Ishikawa (cell line): Measurements from ENCODE around the gene ABRACL.

Experiments
- CEBPB ChIP-seq: IDR thresholded peaks from 2 replicates; pipeline ENCODE4 v1.6.1; 2012
- CREB1 ChIP-seq: IDR thresholded peaks from 2 replicates; pipeline ENCODE4 v1.6.1; 2012; ENCODE audit warnings: low read depth
- EGR1 ChIP-seq: IDR thresholded peaks from 2 replicates; pipeline ENCODE4 v1.6.1; 2012
- EP300 ChIP-seq: IDR thresholded peaks from 2 replicates; pipeline ENCODE4 v1.6.1; 2012; ENCODE audit warnings: borderline replicate concordance
- FOXM1 ChIP-seq: IDR thresholded peaks from 2 replicates; pipeline ENCODE4 v1.6.1; 2012; ENCODE audit warnings: low read depth, borderline replicate concordance
- MAX ChIP-seq: IDR thresholded peaks from 2 replicates; pipeline ENCODE4 v1.6.1; 2012
- NFIC ChIP-seq: IDR thresholded peaks from 2 replicates; pipeline ENCODE4 v1.6.1; 2012
- RAD21 ChIP-seq: IDR thresholded peaks from 2 replicates; pipeline ENCODE4 v1.6.1; 2012; ENCODE audit warnings: low read depth
- REST ChIP-seq: IDR thresholded peaks from 2 replicates; pipeline ENCODE4 v1.6.1; 2012; ENCODE audit warnings: low read depth, mild to moderate bottlenecking
- TAF1 ChIP-seq: IDR thresholded peaks from 2 replicates; pipeline ENCODE4 v1.6.1; 2012; ENCODE audit warnings: low read depth, mild to moderate bottlenecking
- TCF12 ChIP-seq: IDR thresholded peaks from 2 replicates; pipeline ENCODE4 v1.6.1; 2012; ENCODE audit warnings: low read depth
- TEAD4 ChIP-seq: IDR thresholded peaks from 2 replicates; pipeline ENCODE4 v1.6.1; 2012
- YY1 ChIP-seq: IDR thresholded peaks from 2 replicates; pipeline ENCODE4 v1.6.1; 2012; ENCODE audit warnings: low read depth
- ZBTB7A ChIP-seq: IDR thresholded peaks from 2 replicates; pipeline ENCODE4 v1.6.1; 2012; ENCODE audit warnings: low read depth
- TF ChIP-seq, protein P1 (sequence below): IDR thresholded peaks from 2 replicates; pipeline ENCODE4 v1.6.1; 2012

The ABRACL gene

GRCh38 chr6:139007428-139007827 is 21.1 kb upstream of the ABRACL start:
- TF ChIP-seq MAX, result no peak
- TF ChIP-seq, protein P1, sequence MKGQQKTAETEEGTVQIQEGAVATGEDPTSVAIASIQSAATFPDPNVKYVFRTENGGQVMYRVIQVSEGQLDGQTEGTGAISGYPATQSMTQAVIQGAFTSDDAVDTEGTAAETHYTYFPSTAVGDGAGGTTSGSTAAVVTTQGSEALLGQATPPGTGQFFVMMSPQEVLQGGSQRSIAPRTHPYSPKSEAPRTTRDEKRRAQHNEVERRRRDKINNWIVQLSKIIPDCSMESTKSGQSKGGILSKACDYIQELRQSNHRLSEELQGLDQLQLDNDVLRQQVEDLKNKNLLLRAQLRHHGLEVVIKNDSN, result no peak
- TF ChIP-seq EP300, result no peak
- no peak for TF ChIP-seq TCF12
- TF ChIP-seq CREB1, result no peak
- TF ChIP-seq CEBPB, result no peak
- no peak for TF ChIP-seq NFIC
- no peak for TF ChIP-seq TAF1
- TF ChIP-seq REST, result no peak
- TF ChIP-seq EGR1, result no peak
- no peak for TF ChIP-seq TEAD4
- TF ChIP-seq RAD21, result no peak
- TF ChIP-seq FOXM1, result no peak
- no peak for TF ChIP-seq YY1
- no peak for TF ChIP-seq ZBTB7A

DNA sequence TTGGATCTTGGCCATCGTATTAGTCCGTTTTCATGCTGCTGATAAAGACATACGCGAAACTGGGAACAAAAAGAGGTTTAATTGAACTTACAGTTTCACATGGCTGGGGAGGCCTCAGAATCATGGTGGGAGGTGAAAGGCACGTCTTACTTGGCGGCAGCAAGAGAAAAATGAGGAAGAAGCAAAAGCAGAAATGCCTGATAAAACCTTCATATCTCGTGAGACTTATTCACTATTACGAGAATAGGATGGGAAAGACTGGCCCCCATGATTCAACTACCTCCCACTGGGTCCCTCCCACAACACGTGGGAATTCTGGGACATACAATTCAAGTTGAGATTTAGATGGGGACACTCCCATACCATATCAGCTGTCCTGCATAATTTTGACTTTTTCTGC is 20.4 kb upstream of the ABRACL start:
- TF ChIP-seq MAX (no peak), NFIC (no peak), YY1 (no peak)

DNA sequence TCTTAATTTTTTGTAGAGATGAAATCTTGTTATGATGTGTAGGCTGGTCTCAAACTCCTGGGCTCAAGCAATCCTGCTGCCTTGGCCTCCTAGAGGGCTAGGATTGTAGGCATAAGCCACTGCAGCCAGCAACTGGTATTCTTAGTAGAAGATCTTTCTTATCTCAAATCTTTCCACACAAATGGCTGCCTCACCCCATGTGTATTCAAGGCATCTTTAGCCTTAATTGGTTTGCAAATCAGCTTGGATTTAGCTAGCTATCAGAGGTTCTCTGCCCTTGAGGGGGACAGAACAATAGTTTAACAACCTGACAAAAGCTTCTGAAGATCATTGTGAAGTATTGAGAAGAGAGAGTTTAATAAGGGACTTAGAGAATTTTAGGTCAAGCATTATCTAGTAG is 17.9 kb upstream of the ABRACL start:
- no peak for TF ChIP-seq TCF12

DNA sequence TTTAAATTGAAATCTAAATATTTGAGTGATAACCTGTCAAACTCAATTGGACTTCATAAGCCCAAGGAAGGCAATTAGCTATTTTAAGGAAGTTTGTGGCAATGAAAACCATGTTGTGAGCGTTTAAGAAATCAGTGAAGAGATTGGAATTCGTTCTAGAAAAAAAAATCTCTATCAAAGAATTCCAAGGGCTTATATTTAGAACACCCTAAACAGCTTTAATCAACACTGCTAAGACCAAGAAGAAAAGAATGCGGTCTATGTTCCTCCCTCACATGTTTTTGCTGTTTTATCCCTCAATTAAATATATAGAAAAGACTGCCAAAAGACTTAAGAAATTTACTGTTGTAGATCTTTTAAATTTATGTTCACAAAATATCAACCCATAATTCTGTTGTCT is 16.6 kb upstream of the ABRACL start:
- TF ChIP-seq YY1 (no peak), TCF12 (no peak), TEAD4 (no peak), MAX (no peak), CEBPB (no peak), NFIC (no peak)

DNA sequence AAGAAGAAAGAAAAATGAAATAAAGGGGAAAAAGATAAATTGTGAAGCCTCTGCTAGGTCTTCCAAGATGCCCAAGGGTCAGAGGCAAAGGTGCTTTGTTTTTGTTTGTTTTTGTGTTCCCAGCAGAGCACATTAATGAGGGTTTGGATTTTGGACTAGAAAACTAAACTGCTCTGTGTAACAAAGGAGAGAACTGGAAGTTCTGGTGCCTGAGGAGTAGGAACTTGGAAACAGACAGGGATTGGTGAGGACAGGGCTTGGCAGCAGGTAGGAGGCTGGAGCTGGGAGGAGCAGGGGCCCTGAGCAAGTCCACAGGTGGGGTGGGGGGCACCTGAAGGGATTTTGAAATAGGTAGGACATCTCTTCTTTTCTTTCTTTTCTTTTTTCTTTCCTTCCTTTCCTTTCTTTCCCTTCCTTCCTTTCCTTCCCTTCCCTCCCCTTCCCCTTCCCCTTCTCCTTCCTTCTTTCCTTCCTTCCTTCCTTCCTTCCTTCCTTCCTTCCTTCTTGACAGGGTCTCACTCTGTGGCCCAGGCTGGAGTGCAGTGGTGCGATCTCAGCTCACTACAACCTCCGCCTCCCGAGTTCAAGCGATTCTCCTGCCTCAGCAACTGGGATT is 15.3 kb upstream of the ABRACL start:
- no peak for TF ChIP-seq NFIC
- TF ChIP-seq TEAD4, result no peak
- TF ChIP-seq TCF12, result no peak
- no peak for TF ChIP-seq ZBTB7A
- no peak for TF ChIP-seq EP300
- no peak for TF ChIP-seq RAD21
- no peak for TF ChIP-seq TAF1

- TF ChIP-seq NFIC (no peak), TEAD4 (no peak), FOXM1 (no peak), EGR1 (no peak), ZBTB7A (no peak), REST (no peak), TAF1 (no peak)
- TF ChIP-seq, protein P1, result no peak
These were observed 13.6 kb upstream of the ABRACL start for GRCh38 chr6:139014945-139015344.
